Right lobe of liver (tissue), 6 donors: ENCODE results near the gene ALOXE3. TPM values are rescaled to one million over a fixed set of nuclear protein-coding genes. Genes with fewer than 3 reads are reported as not detected.

Experiments used
- ATAC-seq, 4 donors: fragments of 200-7000 bp; cut with Tn5 transposase; one replicate each; pipeline ENCODE4 v1.9.1; 2020; ENCODE audit warnings: mild to moderate bottlenecking in 4 of 4, moderate library complexity in 4 of 4
- DNase-seq, 3 donors: peaks; one replicate each; pipeline ENCODE4 v3.0.0-alpha.2; 2020
- H3K27ac ChIP-seq, 3 donors: fragments of 200-600 bp; one replicate each; pipeline ENCODE4 v1.8.0; 2022
- H3K27me3 ChIP-seq, 2 donors: fragments of 200-600 bp; one replicate each; pipeline ENCODE4 v1.8.0; 2022
- H3K36me3 ChIP-seq, 4 donors: fragments of 200-600 bp; sonication (generic) in 1 of 4; one replicate each; pipeline versions ENCODE4 v1.5.1 to v1.8.0; 2017 to 2022; ENCODE audit warnings: control low read depth in 1 of 4
- H3K4me1 ChIP-seq, 4 donors: fragments of 200-600 bp; sonication (generic) in 1 of 4; one replicate each; pipeline versions ENCODE4 v1.5.1 to v1.8.0; 2017 to 2022; ENCODE audit warnings: control low read depth in 1 of 4
- H3K4me3 ChIP-seq, 3 donors: fragments of 200-600 bp; one replicate each; pipeline ENCODE4 v1.8.0; 2022
- H3K9me3 ChIP-seq, 4 donors: fragments of 200-600 bp; sonication (generic) in 1 of 4; one replicate each; pipeline versions ENCODE4 v1.5.1 to v1.8.0; 2017 to 2022; ENCODE audit warnings: control low read depth in 1 of 4
- CTCF ChIP-seq, 4 donors: fragments of 200-600 bp in 3 of 4; fragments of 450-650 bp in 1 of 4; IDR thresholded peaks; one replicate each; pipeline versions ENCODE4 v1.5.1 to v1.8.0; 2016 to 2022; ENCODE audit warnings: antibody characterized with exemption in 4 of 4, mild to moderate bottlenecking in 2 of 4
- POLR2A ChIP-seq: fragments of 450-650 bp; IDR thresholded peaks from one replicate; pipeline ENCODE4 v1.6.1; 2017; ENCODE audit warnings: antibody characterized with exemption, mild to moderate bottlenecking
- WGBS: methylation state at CpG from one replicate; pipeline ENCODE4 v1.1.6; 2018; ENCODE audit warnings: low coverage, low lambda C conversion rate; ENCODE audit not compliant: insufficient coverage; ENCODE audit errors: missing lambda C conversion rate; 5-methylcytosine and 5-hydroxymethylcytosine counted together
- intact Hi-C, 2 donors: fragments of 100-400 bp; cut with DNase I; formaldehyde crosslinking; loops; one replicate each; pipeline versions ENCODE4 v1.11.2 to v1.14.1; 2022
- total RNA-seq, 6 experiments: library from RNA; depleted of rRNA in 2 of 6; stranded (reverse); fragments of >200 nt in 2 of 6; fragmentation: NEBNext Ultra II Directional in 3 of 6; extraction: Animal tissue kit (Norgen Biotek cat#: 25700) in 3 of 6; gene quantifications; one replicate each; pipeline versions ENCODE4 v1.1.0 to v1.2.4, GENCODE V29; 2016 to 2023
- donor health status: DM: no; HTN: yes; CAD: no.
- donor health status: DM: no; HTN: no; CAD: no.
- donor health status: DM: no; HTN: no; CAD: no.
- donor health status: DM: no; HTN: yes; CAD: no.
- donor health status: DM: no; HTN: yes; CAD: no.

The ALOXE3 gene
- total RNA-seq, 6 experiments from 2014 or later: not detected

GRCh38 chr17:8069587-8069860 is 48.8 kb downstream of the ALOXE3 start:
- DNase-seq (peak in 1 of 3 donors; percentile 11), ATAC-seq (no peak)
- intact Hi-C loops: loop anchor here in 1 of 2 donors (10.0 kb wide), 1 partner anchor 45 kb away; the partner anchor contains the start of gene ALOXE3
- H3K4me1 ChIP-seq: peaks cover 0 to 11% (median 0%) of the 10 kb centered on the region in 4 donors
- no peak for TF ChIP-seq POLR2A
- TF ChIP-seq CTCF (IDR thresholded peaks at IDR 0.05): no peak
- no peak overlapping the region for H3K27ac ChIP-seq
- peaks cover 7 to 33% of the 10 kb centered on the region in 2 donors for H3K27me3 ChIP-seq
- no peaks in the 10 kb centered on the region for H3K36me3 ChIP-seq
- no peaks in the 10 kb centered on the region for H3K9me3 ChIP-seq
- H3K4me3 ChIP-seq: no peak overlapping the region
- 75% methylated on average over 1 of the region's 3 CpGs for WGBS

- 37% methylated on average over 7 of the region's 9 CpGs for WGBS
- Histone ChIP-seq H3K9me3 (no peaks in the 10 kb centered on the region), H3K36me3 (no peaks in the 10 kb centered on the region), H3K27ac (no peak overlapping the region), H3K4me1 (peaks cover 0 to 11% (median 0%) of the 10 kb centered on the region in 4 donors), H3K27me3 (peaks cover 3 to 31% of the 10 kb centered on the region in 2 donors), H3K4me3 (no peak overlapping the region)
- ATAC-seq (peak; percentile 34 to 52 (median 38)), DNase-seq (peak in 1 of 3 donors; percentile 29)
- intact Hi-C loops: loop anchor here in 1 of 2 donors (10.0 kb wide), 1 partner anchor 46 kb away; the partner anchor contains the start of gene ALOXE3
- TF ChIP-seq POLR2A (no peak), CTCF (IDR thresholded peaks at IDR 0.05) (no peak)
Measured at GRCh38 chr17:8068736-8069586, 49.4 kb downstream of the ALOXE3 start.

GRCh38 chr17:8067806-8068205 is 50.5 kb downstream of the ALOXE3 start:
- TF ChIP-seq POLR2A (no peak), CTCF (IDR thresholded peaks at IDR 0.05) (no peak)
- WGBS: 21% methylated on average over 4 of the region's 4 CpGs
- Histone ChIP-seq H3K27ac (no peak overlapping the region), H3K9me3 (no peaks in the 10 kb centered on the region), H3K4me1 (peaks cover 0 to 4% (median 0%) of the 10 kb centered on the region in 4 donors), H3K27me3 (peaks cover 0 to 31% of the 10 kb centered on the region in 2 donors), H3K36me3 (no peaks in the 10 kb centered on the region), H3K4me3 (no peak overlapping the region)
- no peak for ATAC-seq
- intact Hi-C loops: loop anchor here in 1 of 2 donors (10.0 kb wide), 1 partner anchor 47 kb away; the partner anchor contains the start of gene ALOXE3
- peak in 1 of 3 donors; percentile 5 for DNase-seq

- DNase-seq: peak in 1 of 3 donors; percentile 14
- intact Hi-C loops: loop anchor here in 1 of 2 donors (10.0 kb wide), 1 partner anchor 48 kb away; the partner anchor contains the start of gene ALOXE3
- H3K4me1 ChIP-seq: no peaks in the 10 kb centered on the region
- no peak overlapping the region for H3K27ac ChIP-seq
- no peak for ATAC-seq
- 28% methylated on average over 6 of the region's 15 CpGs for WGBS
- TF ChIP-seq CTCF (IDR thresholded peaks at IDR 0.05): no peak
- TF ChIP-seq POLR2A: no peak
- peaks cover 0 to 30% of the 10 kb centered on the region in 2 donors for H3K27me3 ChIP-seq
- no peaks in the 10 kb centered on the region for H3K36me3 ChIP-seq
- H3K9me3 ChIP-seq: no peaks in the 10 kb centered on the region
- H3K4me3 ChIP-seq: no peak overlapping the region
Measured at GRCh38 chr17:8066841-8067775, 51.2 kb downstream of the ALOXE3 start.
